HepG2 (cell line): ENCODE measurements around the gene A3GALT2. TPM values are rescaled to one million over a fixed set of nuclear protein-coding genes. Genes with fewer than 3 reads are reported as not detected.

Source experiments
- CHD2 ChIP-seq: IDR thresholded peaks from 2 replicates; pipeline ENCODE4 v1.6.1; 2011; ENCODE audit warnings: low read depth, low read length, improper control_type of control experiment
- FOSL1 ChIP-seq: sonication (generic); formaldehyde crosslinking; IDR thresholded peaks from 2 replicates; pipeline ENCODE4 v1.9.0; 2021; ENCODE audit warnings: missing genetic modification reagents, borderline replicate concordance
- HMG20A ChIP-seq: IDR thresholded peaks from 2 replicates; pipeline ENCODE4 v1.6.1; 2016; ENCODE audit warnings: borderline replicate concordance
- HNRNPL ChIP-seq: fragments of 200-400 bp; formaldehyde crosslinking; IDR thresholded peaks from 2 replicates; pipeline ENCODE4 v1.6.1; 2017; ENCODE audit warnings: mild to moderate bottlenecking, low read depth, low read length
- HOXA9 ChIP-seq: sonication (generic); formaldehyde crosslinking; IDR thresholded peaks from 2 replicates; pipeline ENCODE4 v1.8.1; 2022; ENCODE audit warnings: missing genetic modification reagents, mild to moderate bottlenecking, moderate library complexity, borderline replicate concordance
- MAZ ChIP-seq, 2 experiments: sonication (generic) in 1 of 2; formaldehyde crosslinking in 1 of 2; IDR thresholded peaks; 2 replicates each; pipeline versions ENCODE4 v1.5.0 to v1.6.1; 2012 to 2020; ENCODE audit warnings: low read depth in 2 of 2, mild to moderate bottlenecking in 2 of 2, borderline replicate concordance in 1 of 2, improper control_type of control experiment in 1 of 2, low read length in 1 of 2, missing genetic modification reagents in 1 of 2, moderate library complexity in 1 of 2
- MED1 ChIP-seq: sonication (generic); formaldehyde crosslinking; IDR thresholded peaks from 2 replicates; pipeline ENCODE4 v1.4.0; 2020; ENCODE audit warnings: missing genetic modification reagents
- MIER2 ChIP-seq: IDR thresholded peaks from 2 replicates; pipeline ENCODE4 v1.6.1; 2016; ENCODE audit warnings: missing biosample characterization, missing genetic modification reagents
- MLX ChIP-seq: IDR thresholded peaks from 2 replicates; pipeline ENCODE4 v1.6.1; 2016
- PRPF4 ChIP-seq: fragments of 200-400 bp; formaldehyde crosslinking; IDR thresholded peaks from 2 replicates; pipeline ENCODE4 v1.6.1; 2016; ENCODE audit warnings: low read length, low read depth; ENCODE audit not compliant: poor library complexity, severe bottlenecking
- RBM22 ChIP-seq: fragments of 200-400 bp; formaldehyde crosslinking; optimal IDR thresholded peaks from 2 replicates; pipeline ENCODE3; 2017; ENCODE audit warnings: mild to moderate bottlenecking, low read length, moderate library complexity
- SAP130 ChIP-seq: IDR thresholded peaks from 2 replicates; pipeline ENCODE4 v1.6.1; 2016; ENCODE audit warnings: low read depth
- SKI ChIP-seq: fragments of 450-650 bp; IDR thresholded peaks from one replicate; pipeline ENCODE4 v1.6.1; 2018; ENCODE audit warnings: mild to moderate bottlenecking; ENCODE audit not compliant: partially characterized antibody
- SNAPC2 ChIP-seq: sonication (generic); formaldehyde crosslinking; IDR thresholded peaks from 2 replicates; pipeline ENCODE4 v1.8.1; 2022; ENCODE audit warnings: mild to moderate bottlenecking, missing genetic modification reagents
- TGIF2 ChIP-seq: IDR thresholded peaks from 2 replicates; pipeline ENCODE4 v1.6.1; 2016; ENCODE audit warnings: control low read depth, missing compliant biosample characterization
- XRCC5 ChIP-seq: fragments of 200-400 bp; formaldehyde crosslinking; optimal IDR thresholded peaks from 2 replicates; pipeline ENCODE3; 2017; ENCODE audit warnings: mild to moderate bottlenecking, low read length
- ZFY ChIP-seq: sonication (generic); formaldehyde crosslinking; IDR thresholded peaks from 2 replicates; pipeline ENCODE4 v1.4.0; 2020; ENCODE audit warnings: missing genetic modification reagents
- ZNF337 ChIP-seq: sonication (generic); formaldehyde crosslinking; IDR thresholded peaks from 2 replicates; pipeline ENCODE4 v1.5.1; 2020; ENCODE audit warnings: missing genetic modification reagents, low read depth, mild to moderate bottlenecking, borderline replicate concordance
- ZNF562 ChIP-seq: sonication (generic); formaldehyde crosslinking; IDR thresholded peaks from 2 replicates; pipeline ENCODE4 v1.8.0; 2022; ENCODE audit warnings: missing genetic modification reagents, borderline replicate concordance
- ZNF619 ChIP-seq: sonication (generic); formaldehyde crosslinking; IDR thresholded peaks from 2 replicates; pipeline ENCODE4 v1.4.0; 2020; ENCODE audit warnings: mild to moderate bottlenecking, missing genetic modification reagents
- ZNF644 ChIP-seq: IDR thresholded peaks from 2 replicates; pipeline ENCODE4 v1.6.1; 2016; ENCODE audit warnings: low read depth
- ZNF691 ChIP-seq: sonication (generic); formaldehyde crosslinking; IDR thresholded peaks from 2 replicates; pipeline ENCODE4 v1.4.0; 2020; ENCODE audit warnings: missing genetic modification reagents, low read depth, mild to moderate bottlenecking, borderline replicate concordance
- ZNF740 ChIP-seq: sonication (generic); formaldehyde crosslinking; IDR thresholded peaks from 2 replicates; pipeline ENCODE4 v1.4.0; 2020; ENCODE audit warnings: missing genetic modification reagents
- ZNF776 ChIP-seq: sonication (generic); formaldehyde crosslinking; IDR thresholded peaks from 2 replicates; pipeline ENCODE4 v1.4.0; 2020; ENCODE audit warnings: mild to moderate bottlenecking, missing genetic modification reagents
- polyA plus RNA-seq, 8 experiments: library from polyadenylated mRNA; depleted of rRNA in 3 of 8; stranded (reverse) in 7 of 8; unstranded in 1 of 8; fragments of >200 nt; fragmentation: Illumina TruSeq in 4 of 8; extraction: Trizol in 4 of 8; gene quantifications; 2 replicates each; pipeline versions ENCODE4 v1.2.1 to v1.2.3, GENCODE V29; 2011 to 2016; ENCODE audit warnings: low read depth in 4 of 8, missing spikeins in 1 of 8, mixed read lengths in 1 of 8; ENCODE audit not compliant: insufficient read depth in 1 of 8
- total RNA-seq, 5 experiments: library from RNA; depleted of rRNA; stranded (reverse); fragments of >200 nt; fragmentation: Illumina TruSeq; extraction: Trizol; gene quantifications; 2 replicates each; pipeline ENCODE4 v1.2.3, GENCODE V29; 2016; ENCODE audit warnings: low read depth in 1 of 5
- TF ChIP-seq, protein P1 (sequence below): sonication (generic); formaldehyde crosslinking; IDR thresholded peaks from 2 replicates; pipeline ENCODE4 v1.4.0; 2020; ENCODE audit warnings: mild to moderate bottlenecking, missing genetic modification reagents

The A3GALT2 gene
- total and polyA plus RNA-seq, 2 of the 13 experiments (the other 11 are each of a cell fraction or from before 2014, with no cell fraction given), result not detected

DNA sequence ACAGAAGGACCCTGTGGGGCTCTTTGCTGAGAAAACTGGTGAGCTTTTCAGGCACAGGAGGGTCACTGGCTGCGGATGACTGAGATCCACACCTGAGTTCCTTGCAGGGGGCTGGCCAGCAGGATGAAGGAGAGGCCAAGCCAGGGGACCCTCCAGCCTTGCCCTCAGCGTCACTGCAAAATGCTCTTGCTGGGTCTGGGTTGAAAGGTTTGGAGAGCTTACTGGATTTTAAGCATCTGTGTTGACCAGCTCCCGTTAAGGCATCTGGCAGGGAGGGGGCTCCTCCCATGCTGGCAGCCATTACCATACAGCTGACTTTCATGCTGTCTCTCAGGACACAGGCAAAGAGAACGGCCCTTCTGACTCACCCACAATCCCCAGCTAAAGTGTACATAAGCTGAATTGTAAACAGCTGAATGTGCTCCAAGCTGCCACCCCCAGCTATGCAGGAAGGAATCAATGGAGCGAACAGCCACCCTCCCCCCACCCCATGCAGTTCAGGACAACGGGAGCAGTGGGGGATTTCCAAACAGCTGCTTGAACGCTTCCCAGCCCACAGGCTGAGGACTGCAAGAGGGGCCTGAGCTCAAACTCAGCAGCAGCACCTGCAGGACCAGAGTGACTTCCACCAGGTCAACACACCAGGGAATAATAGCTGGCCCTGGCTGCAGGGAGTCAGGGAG, 21.3 kb upstream of the A3GALT2 start (continued):
- TF ChIP-seq MED1 (CRISPR knock-in tag) (peak; percentile 97), ZNF691 (peak; percentile 92; the same call in 1 of the 2 replicates), ZFY (CRISPR knock-in tag) (peak; percentile 55), SAP130 (CRISPR knock-in tag) (peak; percentile 99), SNAPC2 (CRISPR knock-in tag) (0 out of 2 replicates have a peak, but pooled peaks have one; percentile 58), CHD2 (peak; percentile 65; the same call in 1 of the 2 replicates), HMG20A (CRISPR knock-in tag) (peak; percentile 71; the same call in 1 of the 2 replicates), MIER2 (CRISPR knock-in tag) (peak; percentile 79; the same call in 1 of the 2 replicates), TGIF2 (peak; percentile 95), MAZ (IDR thresholded peaks at IDR 0.05; ENCODE audit: borderline replicate concordance, low read depth, low read length) (peak; percentile 96; the same call in 1 of the 2 replicates), MAZ (CRISPR knock-in tag; IDR thresholded peaks at IDR 0.05; ENCODE audit: low read depth) (peak; percentile 84), ZNF776 (CRISPR knock-in tag) (peak; percentile 85; the same call in 1 of the 2 replicates), PRPF4 (peak; percentile 86), ZNF644 (CRISPR knock-in tag) (peak; percentile 74), ZNF740 (CRISPR knock-in tag) (peak; percentile 90), HNRNPL (peak; percentile 58; the same call in 1 of the 2 replicates), MLX (CRISPR knock-in tag) (peak; percentile 72), ZNF337 (CRISPR knock-in tag) (peak; percentile 90; the same call in 1 of the 2 replicates), XRCC5 (peak; percentile 90), FOSL1 (CRISPR knock-in tag) (peak; percentile 84; the same call in 1 of the 2 replicates), SKI (peak; percentile 79), ZNF619 (CRISPR knock-in tag) (peak; percentile 52; the same call in 1 of the 2 replicates), HOXA9 (no peak), ZNF562 (CRISPR knock-in tag) (no peak), RBM22 (peak; percentile 88)
- TF ChIP-seq, protein P1, sequence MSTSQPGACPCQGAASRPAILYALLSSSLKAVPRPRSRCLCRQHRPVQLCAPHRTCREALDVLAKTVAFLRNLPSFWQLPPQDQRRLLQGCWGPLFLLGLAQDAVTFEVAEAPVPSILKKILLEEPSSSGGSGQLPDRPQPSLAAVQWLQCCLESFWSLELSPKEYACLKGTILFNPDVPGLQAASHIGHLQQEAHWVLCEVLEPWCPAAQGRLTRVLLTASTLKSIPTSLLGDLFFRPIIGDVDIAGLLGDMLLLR (CRISPR knock-in tag), result peak; percentile 89
